HEK293T (cell line): ENCODE data around the gene KCNN2.

Source experiments
- CTCF ChIA-PET: fragments of 350-600 bp; formaldehyde crosslinking; extraction: SDS; loops from one replicate; lab custom pipeline; 2021; ENCODE audit warnings: antibody characterized with exemption, inconsistent platforms; lab: Yijun Ruan, JAX
- POLR2A ChIA-PET: fragments of 350-600 bp; formaldehyde crosslinking; extraction: SDS; loops from one replicate; lab custom pipeline; 2020; ENCODE audit warnings: antibody characterized with exemption, inconsistent platforms; lab: Yijun Ruan, JAX
- DNase-seq: peaks from one replicate; pipeline ENCODE4 v3.0.0; 2012; ENCODE audit warnings: mixed read lengths; ENCODE audit errors: extremely low spot score
- ARNT ChIP-seq: fragments of 450-650 bp; IDR thresholded peaks from 2 replicates; pipeline ENCODE4 v1.6.1; 2017; ENCODE audit warnings: mild to moderate bottlenecking
- BHLHE40 ChIP-seq: fragments of 450-650 bp; IDR thresholded peaks from 2 replicates; pipeline ENCODE4 v1.6.1; 2016; ENCODE audit warnings: mild to moderate bottlenecking, moderate library complexity, borderline replicate concordance
- CTBP1 ChIP-seq: fragments of 450-650 bp; IDR thresholded peaks from 2 replicates; pipeline ENCODE4 v1.6.1; 2016; ENCODE audit warnings: borderline replicate concordance
- ELF4 ChIP-seq: fragments of 450-650 bp; IDR thresholded peaks from 2 replicates; pipeline ENCODE4 v1.6.1; 2017; ENCODE audit warnings: antibody characterized with exemption
- FOXA1 ChIP-seq: fragments of 450-650 bp; IDR thresholded peaks from 2 replicates; pipeline ENCODE4 v1.6.1; 2016; ENCODE audit warnings: mild to moderate bottlenecking
- FOXK2 ChIP-seq: fragments of 450-650 bp; IDR thresholded peaks from 2 replicates; pipeline ENCODE4 v1.6.1; 2016; ENCODE audit warnings: mild to moderate bottlenecking
- FOXM1 ChIP-seq: fragments of 450-650 bp; IDR thresholded peaks from 2 replicates; pipeline ENCODE4 v1.6.1; 2017; ENCODE audit warnings: mild to moderate bottlenecking, borderline replicate concordance
- HDGF ChIP-seq: fragments of 450-650 bp; IDR thresholded peaks from 2 replicates; pipeline ENCODE4 v1.6.1; 2017; ENCODE audit warnings: antibody characterized with exemption, borderline replicate concordance
- L3MBTL2 ChIP-seq: fragments of 450-650 bp; conservative IDR thresholded peaks from 2 replicates; pipeline ENCODE4 v1.6.1; 2016; ENCODE audit warnings: mild to moderate bottlenecking
- LEF1 ChIP-seq: fragments of 450-650 bp; IDR thresholded peaks from 2 replicates; pipeline ENCODE4 v1.6.1; 2017; ENCODE audit warnings: mild to moderate bottlenecking, borderline replicate concordance
- NFRKB ChIP-seq: fragments of 450-650 bp; IDR thresholded peaks from 2 replicates; pipeline ENCODE4 v1.6.1; 2016; ENCODE audit warnings: mild to moderate bottlenecking, moderate library complexity
- PKNOX1 ChIP-seq: fragments of 450-650 bp; IDR thresholded peaks from 2 replicates; pipeline ENCODE4 v1.6.1; 2016
- SP1 ChIP-seq: fragments of 450-650 bp; IDR thresholded peaks from 2 replicates; pipeline ENCODE4 v1.6.1; 2017
- SUZ12 ChIP-seq: fragments of 450-650 bp; IDR thresholded peaks from 2 replicates; pipeline ENCODE4 v1.6.1; 2016; ENCODE audit warnings: mild to moderate bottlenecking
- TARDBP ChIP-seq: fragments of 450-650 bp; IDR thresholded peaks from 2 replicates; pipeline ENCODE4 v1.6.1; 2016
- ZNF384 ChIP-seq: fragments of 450-650 bp; IDR thresholded peaks from 2 replicates; pipeline ENCODE4 v1.6.1; 2016

Gene KCNN2

GRCh38 chr5:114363837-114364236 is 2.0 kb downstream of the KCNN2 start:
- ChIA-PET POLR2A (no interaction called here), CTCF (interaction anchor here (0.6 kb wide), 1 partner anchor 896 kb away, joined by 3 read pairs; no protein-coding TSS in a partner anchor)
- no peak for DNase-seq
- TF ChIP-seq ZNF384 (no peak), ELF4 (no peak), NFRKB (no peak), SP1 (no peak)

GRCh38 chr5:114367029-114367428 is 5.2 kb downstream of the KCNN2 start:
- CTCF ChIA-PET = interaction anchor here (1.4 kb wide), 1 partner anchor 83 kb away, joined by 4 read pairs; no protein-coding TSS in a partner anchor
- POLR2A ChIA-PET = no interaction called here
- TF ChIP-seq SP1 = no peak
- no peak for TF ChIP-seq HDGF
- TF ChIP-seq NFRKB = no peak
- TF ChIP-seq BHLHE40 = no peak
- TF ChIP-seq FOXM1 = no peak
- TF ChIP-seq CTBP1 = no peak
- TF ChIP-seq PKNOX1 = no peak
- TF ChIP-seq LEF1 = no peak
- TF ChIP-seq FOXA1 = no peak
- no peak for TF ChIP-seq FOXK2
- TF ChIP-seq TARDBP = no peak
- no peak for TF ChIP-seq L3MBTL2
- no peak for TF ChIP-seq ZNF384
- no peak for DNase-seq

GRCh38 chr5:114369680-114370417 is 8.0 kb downstream of the KCNN2 start:
- CTCF ChIA-PET = no interaction called here
- TF ChIP-seq BHLHE40 = no peak
- no peak for TF ChIP-seq FOXM1
- no peak for TF ChIP-seq ARNT
- TF ChIP-seq TARDBP = no peak
- TF ChIP-seq FOXK2 = no peak
- no peak for TF ChIP-seq ELF4
- no peak for TF ChIP-seq ZNF384
- TF ChIP-seq LEF1 = no peak
- no peak for TF ChIP-seq L3MBTL2
- TF ChIP-seq PKNOX1 = no peak
- no peak for TF ChIP-seq CTBP1
- TF ChIP-seq SUZ12 = no peak
- TF ChIP-seq FOXA1 = no peak
- no peak for TF ChIP-seq NFRKB
- no peak for TF ChIP-seq SP1
- TF ChIP-seq HDGF = no peak
- POLR2A ChIA-PET = no interaction called here
- no peak for DNase-seq

DNA sequence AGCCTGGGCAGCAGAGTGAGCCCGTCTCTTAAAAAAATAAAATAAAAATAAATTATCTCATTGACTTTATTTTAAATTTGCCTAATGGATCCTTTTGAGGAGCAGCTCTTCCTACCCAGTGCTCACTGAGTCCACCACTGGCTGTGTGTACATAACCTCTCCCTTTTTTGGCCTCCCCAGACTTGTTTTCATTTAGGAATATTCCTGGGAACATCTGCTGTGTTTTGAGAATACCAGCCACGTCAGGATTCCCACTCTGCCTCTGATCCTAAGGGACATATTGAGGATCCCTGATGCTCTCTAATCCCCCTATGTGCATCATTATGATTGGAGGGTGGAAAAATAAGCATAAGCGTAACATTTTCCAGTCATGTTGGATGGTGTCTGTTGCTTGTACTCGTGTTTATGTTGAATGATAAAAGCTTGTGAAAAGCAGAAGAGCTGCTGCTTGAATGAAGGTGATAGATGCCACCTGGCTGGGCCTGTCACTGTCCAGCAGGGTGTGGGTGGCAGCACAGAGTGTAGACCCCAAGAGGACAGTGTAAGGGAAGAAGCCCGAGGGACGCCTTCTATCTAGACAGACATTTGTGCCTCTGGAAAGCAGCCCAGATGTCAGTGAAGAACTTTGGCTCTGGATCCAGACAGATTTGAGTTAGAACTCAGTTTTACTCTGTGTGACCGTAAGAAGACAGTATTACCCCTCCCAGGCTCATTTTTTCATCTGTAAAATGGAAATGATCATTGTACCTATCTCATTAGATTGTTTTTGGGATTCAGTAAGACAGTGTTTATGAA is 15.4 kb downstream of the KCNN2 start:
- ChIA-PET CTCF (no interaction called here), POLR2A (no interaction called here)
- TF ChIP-seq BHLHE40 (no peak), FOXA1 (no peak), HDGF (no peak), PKNOX1 (no peak), ZNF384 (no peak), NFRKB (no peak), SP1 (no peak), ARNT (no peak), ELF4 (no peak), CTBP1 (no peak)
- no peak for DNase-seq

DNA sequence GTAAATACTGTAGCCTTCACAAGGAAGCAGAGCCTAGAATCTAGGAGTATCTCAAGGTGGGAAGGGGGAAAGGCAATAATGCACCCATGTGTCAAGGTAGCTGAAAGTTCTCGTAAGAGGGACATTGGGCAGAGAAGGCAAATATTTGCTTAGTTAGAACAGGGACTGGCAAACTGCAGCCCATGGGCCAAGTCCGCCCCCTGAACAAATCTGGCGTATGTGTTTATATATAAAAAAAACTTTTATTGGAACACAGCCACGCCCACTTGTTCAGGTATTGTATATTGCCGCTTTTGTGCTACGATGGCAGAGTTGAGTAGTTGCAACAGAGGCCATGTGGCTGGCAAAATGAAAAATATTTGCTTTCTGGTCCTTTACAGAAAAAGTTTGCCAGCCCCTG is 16.1 kb downstream of the KCNN2 start:
- ChIA-PET CTCF (no interaction called here), POLR2A (no interaction called here)
- TF ChIP-seq CTBP1 (no peak), LEF1 (no peak), FOXK2 (no peak), PKNOX1 (no peak), L3MBTL2 (no peak), ELF4 (no peak), ARNT (no peak), NFRKB (no peak), FOXM1 (no peak), TARDBP (no peak), FOXA1 (no peak), HDGF (no peak), ZNF384 (no peak), BHLHE40 (no peak), SUZ12 (no peak), SP1 (no peak)
- DNase-seq = no peak
